Hematopoietic multipotent progenitor cell treated with erythropoietin and hydrocortisone succinate and interleukin-3 and kit ligand, for 17 days (in vitro differentiated cells): ENCODE measurements around the gene DDX6.

Experiments used
- DNase-seq: peaks from one replicate; pipeline ENCODE4 v3.0.0-alpha.2; 2015; ENCODE audit warnings: low spot score

Gene DDX6

GRCh38 chr11:118699506-118700220 is 91.3 kb downstream of the DDX6 start:
- no peak for DNase-seq
